Gastroesophageal sphincter (tissue), 3 donors: Measurements from ENCODE around the gene PXT1.

Experiments
- POLR2A ChIP-seq, 2 donors: fragments of 450-650 bp; IDR thresholded peaks; one replicate each; pipeline ENCODE4 v1.6.1; 2017; ENCODE audit warnings: antibody characterized with exemption in 2 of 2, mild to moderate bottlenecking in 2 of 2, moderate library complexity in 1 of 2
- TF ChIP-seq, protein P1 (sequence below), 4 experiments: fragments of 200-600 bp in 2 of 4; fragments of 450-650 bp in 2 of 4; sonication (generic) in 1 of 4; IDR thresholded peaks; one replicate each; pipeline ENCODE4 v1.5.1; 2017 to 2019; ENCODE audit warnings: antibody characterized with exemption in 4 of 4, mild to moderate bottlenecking in 2 of 4, moderate library complexity in 2 of 4

- no peak for TF ChIP-seq POLR2A (IDR thresholded peaks at IDR 0.05)
- TF ChIP-seq, protein P1, sequence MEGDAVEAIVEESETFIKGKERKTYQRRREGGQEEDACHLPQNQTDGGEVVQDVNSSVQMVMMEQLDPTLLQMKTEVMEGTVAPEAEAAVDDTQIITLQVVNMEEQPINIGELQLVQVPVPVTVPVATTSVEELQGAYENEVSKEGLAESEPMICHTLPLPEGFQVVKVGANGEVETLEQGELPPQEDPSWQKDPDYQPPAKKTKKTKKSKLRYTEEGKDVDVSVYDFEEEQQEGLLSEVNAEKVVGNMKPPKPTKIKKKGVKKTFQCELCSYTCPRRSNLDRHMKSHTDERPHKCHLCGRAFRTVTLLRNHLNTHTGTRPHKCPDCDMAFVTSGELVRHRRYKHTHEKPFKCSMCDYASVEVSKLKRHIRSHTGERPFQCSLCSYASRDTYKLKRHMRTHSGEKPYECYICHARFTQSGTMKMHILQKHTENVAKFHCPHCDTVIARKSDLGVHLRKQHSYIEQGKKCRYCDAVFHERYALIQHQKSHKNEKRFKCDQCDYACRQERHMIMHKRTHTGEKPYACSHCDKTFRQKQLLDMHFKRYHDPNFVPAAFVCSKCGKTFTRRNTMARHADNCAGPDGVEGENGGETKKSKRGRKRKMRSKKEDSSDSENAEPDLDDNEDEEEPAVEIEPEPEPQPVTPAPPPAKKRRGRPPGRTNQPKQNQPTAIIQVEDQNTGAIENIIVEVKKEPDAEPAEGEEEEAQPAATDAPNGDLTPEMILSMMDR (IDR thresholded peaks at IDR 0.05): no peak
These were observed 49.4 kb upstream of the PXT1 start for GRCh38 chr6:36492092-36492491.
